ENCODE measurements around the gene MELK.

The MELK gene

GRCh38 chr9:36576866-36577265 is 4.2 kb downstream of the MELK start:
- in situ Hi-C loops (cut with MboI; ENCODE audit: low sequenced_read_pairs), result no loop called here

GRCh38 chr9:36584620-36585460 is 12.1 kb downstream of the MELK start:
- in situ Hi-C loops (cut with MboI; ENCODE audit: low sequenced_read_pairs), result no loop called here

GRCh38 chr9:36590231-36590630 is 17.5 kb downstream of the MELK start:
- in situ Hi-C loops (cut with MboI; ENCODE audit: low sequenced_read_pairs), result no loop called here

- in situ Hi-C loops (cut with MboI; ENCODE audit: low sequenced_read_pairs), result no loop called here
Measured at GRCh38 chr9:36592801-36593583, 20.3 kb downstream of the MELK start.

GRCh38 chr9:36594213-36594612 is 21.5 kb downstream of the MELK start:
- in situ Hi-C loops (cut with MboI; ENCODE audit: low sequenced_read_pairs), result no loop called here

GRCh38 chr9:36597412-36598178 is 24.9 kb downstream of the MELK start:
- in situ Hi-C loops (cut with MboI; ENCODE audit: low sequenced_read_pairs), result no loop called here

GRCh38 chr9:36598273-36598672 is 25.6 kb downstream of the MELK start:
- in situ Hi-C loops (cut with MboI; ENCODE audit: low sequenced_read_pairs), result no loop called here

GRCh38 chr9:36603006-36603405 is 30.3 kb downstream of the MELK start:
- in situ Hi-C loops (cut with MboI; ENCODE audit: low sequenced_read_pairs), result no loop called here

- in situ Hi-C loops (cut with MboI; ENCODE audit: low sequenced_read_pairs), result no loop called here
Measured at GRCh38 chr9:36609306-36609705, 36.6 kb downstream of the MELK start.

- in situ Hi-C loops (cut with MboI; ENCODE audit: low sequenced_read_pairs), result no loop called here
Measured at GRCh38 chr9:36622121-36622520, 49.4 kb downstream of the MELK start.

GRCh38 chr9:36623280-36623679 is 50.6 kb downstream of the MELK start:
- in situ Hi-C loops (cut with MboI; ENCODE audit: low sequenced_read_pairs), result no loop called here

GRCh38 chr9:36625006-36625615 is 52.4 kb downstream of the MELK start:
- in situ Hi-C loops (cut with MboI; ENCODE audit: low sequenced_read_pairs), result no loop called here

GRCh38 chr9:36632892-36633291 is 60.2 kb downstream of the MELK start:
- in situ Hi-C loops (cut with MboI; ENCODE audit: low sequenced_read_pairs), result no loop called here

GRCh38 chr9:36637491-36638270 is 65.0 kb downstream of the MELK start:
- in situ Hi-C loops (cut with MboI; ENCODE audit: low sequenced_read_pairs), result no loop called here

GRCh38 chr9:36640771-36641381 is 68.2 kb downstream of the MELK start:
- in situ Hi-C loops (cut with MboI; ENCODE audit: low sequenced_read_pairs), result no loop called here

GRCh38 chr9:36642817-36643216 is 70.1 kb downstream of the MELK start:
- in situ Hi-C loops (cut with MboI; ENCODE audit: low sequenced_read_pairs), result no loop called here

GRCh38 chr9:36656842-36657241 is 84.1 kb downstream of the MELK start:
- in situ Hi-C loops (cut with MboI; ENCODE audit: low sequenced_read_pairs), result no loop called here

- in situ Hi-C loops (cut with MboI; ENCODE audit: low sequenced_read_pairs), result no loop called here
Measured at GRCh38 chr9:36659500-36659899, 86.8 kb downstream of the MELK start.

- in situ Hi-C loops (cut with MboI; ENCODE audit: low sequenced_read_pairs), result no loop called here
Measured at GRCh38 chr9:36664806-36665205, 92.1 kb downstream of the MELK start.

GRCh38 chr9:36665387-36665786 is 92.7 kb downstream of the MELK start:
- in situ Hi-C loops (cut with MboI; ENCODE audit: low sequenced_read_pairs), result no loop called here
